AG09309 (cell line): ENCODE data around the gene SPINK9.

Experiments used
- DNase-seq: peaks from one replicate; pipeline ENCODE4 v3.0.0-alpha.2; 2010; ENCODE audit warnings: low read depth
- H3K4me3 ChIP-seq: 2 replicates; pipeline ENCODE4 v1.5.1; 2011; ENCODE audit warnings: mild to moderate bottlenecking, low read depth, low read length, moderate library complexity; ENCODE audit not compliant: control insufficient read depth
- TF ChIP-seq, protein P1 (sequence below): IDR thresholded peaks from 2 replicates; pipeline ENCODE4 v1.5.1; 2011; ENCODE audit warnings: mild to moderate bottlenecking, low read depth, low read length, inconsistent platforms; ENCODE audit not compliant: insufficient read depth, control insufficient read depth; ENCODE audit errors: missing control alignments

Gene SPINK9

DNA sequence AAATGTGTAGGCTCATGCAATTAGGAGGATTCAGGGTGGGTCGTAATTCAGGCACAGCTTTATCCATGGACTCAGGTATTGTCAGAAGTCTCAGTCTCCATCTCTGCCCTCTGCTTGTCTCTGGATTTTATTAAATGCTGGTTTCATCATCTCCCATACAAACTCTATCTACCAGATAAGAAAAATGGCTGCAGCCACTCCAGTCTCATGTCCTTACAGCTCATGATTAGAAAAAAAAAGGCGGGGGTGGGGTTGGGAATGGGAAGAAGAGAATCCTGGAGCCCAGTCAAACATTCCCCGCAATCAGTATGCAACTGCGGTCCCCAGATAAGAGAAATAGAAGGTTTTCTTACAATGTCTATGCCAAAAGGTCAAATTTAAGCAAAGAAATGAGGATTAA is 40.8 kb downstream of the SPINK9 start:
- no peak for DNase-seq
- no peak overlapping the region for H3K4me3 ChIP-seq
- TF ChIP-seq, protein P1, sequence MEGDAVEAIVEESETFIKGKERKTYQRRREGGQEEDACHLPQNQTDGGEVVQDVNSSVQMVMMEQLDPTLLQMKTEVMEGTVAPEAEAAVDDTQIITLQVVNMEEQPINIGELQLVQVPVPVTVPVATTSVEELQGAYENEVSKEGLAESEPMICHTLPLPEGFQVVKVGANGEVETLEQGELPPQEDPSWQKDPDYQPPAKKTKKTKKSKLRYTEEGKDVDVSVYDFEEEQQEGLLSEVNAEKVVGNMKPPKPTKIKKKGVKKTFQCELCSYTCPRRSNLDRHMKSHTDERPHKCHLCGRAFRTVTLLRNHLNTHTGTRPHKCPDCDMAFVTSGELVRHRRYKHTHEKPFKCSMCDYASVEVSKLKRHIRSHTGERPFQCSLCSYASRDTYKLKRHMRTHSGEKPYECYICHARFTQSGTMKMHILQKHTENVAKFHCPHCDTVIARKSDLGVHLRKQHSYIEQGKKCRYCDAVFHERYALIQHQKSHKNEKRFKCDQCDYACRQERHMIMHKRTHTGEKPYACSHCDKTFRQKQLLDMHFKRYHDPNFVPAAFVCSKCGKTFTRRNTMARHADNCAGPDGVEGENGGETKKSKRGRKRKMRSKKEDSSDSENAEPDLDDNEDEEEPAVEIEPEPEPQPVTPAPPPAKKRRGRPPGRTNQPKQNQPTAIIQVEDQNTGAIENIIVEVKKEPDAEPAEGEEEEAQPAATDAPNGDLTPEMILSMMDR, result no peak

DNA sequence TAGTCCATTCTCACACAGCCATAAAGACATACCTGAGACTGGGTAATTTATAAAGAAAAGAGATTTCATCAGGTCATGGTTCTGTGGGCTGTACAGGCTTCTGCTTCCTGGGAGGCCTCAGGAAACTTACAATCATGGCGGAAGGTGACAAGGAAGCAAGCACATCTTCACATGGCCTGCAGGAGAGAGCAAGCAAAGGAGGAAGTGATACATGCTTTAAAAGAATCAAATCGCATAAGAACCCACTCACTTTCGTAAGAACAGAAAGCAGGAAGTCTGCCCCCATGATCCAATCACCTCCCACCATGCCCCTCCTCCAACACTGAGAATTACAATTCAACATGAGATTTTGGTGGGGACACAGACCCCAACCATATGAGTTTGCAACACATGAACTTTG is 43.3 kb downstream of the SPINK9 start:
- no peak for DNase-seq
- TF ChIP-seq, protein P1, result no peak
- no peak overlapping the region for H3K4me3 ChIP-seq

DNA sequence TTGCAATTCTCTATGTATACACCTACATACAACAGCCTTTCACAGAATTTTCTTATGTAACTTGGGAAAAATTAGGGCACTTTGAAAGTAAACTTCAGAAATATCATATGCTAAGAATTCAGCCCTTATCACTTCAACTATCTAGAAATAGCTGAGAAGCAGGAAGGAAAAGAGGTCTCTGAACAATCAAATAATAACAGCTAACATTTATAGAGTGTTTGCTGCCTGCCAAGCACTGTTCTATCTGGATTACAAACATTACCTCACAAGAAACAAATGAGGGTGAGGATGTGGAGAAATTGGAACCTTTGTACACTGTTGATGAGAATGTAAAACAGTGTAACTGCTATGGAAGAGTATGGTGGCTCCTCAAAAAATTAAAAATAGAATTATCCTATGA is 44.0 kb downstream of the SPINK9 start:
- TF ChIP-seq, protein P1, result no peak
- no peak overlapping the region for H3K4me3 ChIP-seq
- no peak for DNase-seq

DNA sequence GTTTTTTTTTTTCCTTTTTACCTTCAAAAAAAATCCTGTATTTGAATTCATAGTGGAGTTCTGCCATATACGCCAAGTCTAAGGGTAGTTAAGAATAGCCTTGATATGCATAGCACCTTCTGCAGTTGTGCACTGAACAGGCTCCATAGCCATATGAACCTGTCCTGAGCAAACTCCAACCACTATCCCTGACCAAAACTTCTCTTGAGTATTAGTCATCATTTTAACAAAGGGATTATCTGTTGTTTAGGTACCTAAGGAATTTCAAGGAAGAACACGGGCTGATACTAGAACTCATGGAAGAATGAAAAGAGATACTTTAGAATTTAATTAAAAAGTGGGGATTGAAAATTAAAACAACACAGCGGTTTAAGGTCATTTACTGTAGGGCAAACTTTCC is 46.5 kb downstream of the SPINK9 start:
- no peak for DNase-seq
- no peak overlapping the region for H3K4me3 ChIP-seq
- TF ChIP-seq, protein P1, result no peak

DNA sequence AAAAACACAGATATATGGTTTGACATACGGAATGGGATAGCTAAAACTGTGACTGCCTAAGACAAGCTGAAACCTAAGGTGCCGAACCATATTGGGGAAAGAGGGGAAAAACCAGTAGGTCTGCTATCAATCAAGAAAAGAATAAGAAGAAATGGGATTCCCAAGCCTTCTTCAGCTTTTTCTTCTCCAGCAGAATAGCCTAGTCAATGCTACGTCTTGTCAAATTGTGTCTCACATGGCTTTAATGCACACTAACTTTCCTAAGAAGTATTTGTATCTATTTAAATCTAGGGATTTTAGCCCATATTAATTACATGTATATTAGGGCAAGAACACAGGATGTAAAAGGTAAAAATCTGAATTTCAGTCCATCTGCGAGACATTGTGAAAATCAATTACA is 47.6 kb downstream of the SPINK9 start:
- peak overlapping the region; percentile 89 for H3K4me3 ChIP-seq
- TF ChIP-seq, protein P1, result no peak
- no peak for DNase-seq

DNA sequence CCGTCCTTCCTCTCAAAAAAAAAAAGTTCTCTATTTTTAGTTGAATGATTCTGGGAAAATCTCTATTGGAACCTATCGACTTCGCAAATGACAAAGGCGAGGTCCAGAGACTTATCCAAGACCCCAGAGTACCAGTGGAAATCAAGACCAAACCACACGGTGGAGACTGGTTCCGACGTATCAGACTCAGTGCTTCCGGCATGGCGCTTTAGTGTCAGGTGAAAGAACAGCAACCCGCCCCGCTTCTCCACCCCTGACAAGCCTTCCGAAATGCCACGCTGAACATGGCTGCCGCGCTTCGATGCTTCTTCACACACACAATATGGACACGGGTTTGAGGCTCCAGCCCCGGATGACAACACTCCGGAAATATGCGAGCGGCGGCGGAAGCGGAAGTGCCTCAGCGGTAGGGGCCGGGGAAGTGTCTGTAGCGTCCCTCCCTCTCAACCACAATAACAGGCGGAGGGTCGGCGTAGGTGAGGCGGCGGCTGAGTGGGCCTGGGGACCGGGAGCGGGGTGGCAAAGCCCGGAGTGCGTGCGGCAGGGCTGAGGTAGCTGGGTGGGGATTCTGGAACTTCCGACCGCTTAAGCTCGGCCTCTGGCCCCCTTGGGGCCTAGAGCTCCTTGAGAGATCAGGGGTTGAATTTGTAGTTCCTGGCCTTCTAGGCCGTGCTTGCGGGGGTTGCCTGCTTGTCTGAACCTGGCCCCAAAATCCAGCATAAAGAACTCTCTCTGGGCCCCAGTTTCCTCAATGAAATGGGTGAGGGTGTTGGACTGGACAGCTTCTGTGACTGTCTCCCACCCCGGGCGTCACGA is 48.4 kb downstream of the SPINK9 start, which contains the start of gene FBXO38:
Gene FBXO38 (plus strand): TSS at position 395 of the 816 bp plus-strand sequence. CDS start 10,819 bp downstream, outside the sequence.
- peak within 1 kb of the TSS; percentile 89 for H3K4me3 ChIP-seq
- TF ChIP-seq, protein P1, result no peak
- DNase-seq, result peak; percentile 78
